ELR (cell line): ENCODE measurements around the gene SLC47A2.

ENCODE experiments used
- DNase-seq: peaks from one replicate; pipeline ENCODE4 v3.0.0-alpha.2; 2015; ENCODE audit warnings: low read depth

Gene SLC47A2

DNA sequence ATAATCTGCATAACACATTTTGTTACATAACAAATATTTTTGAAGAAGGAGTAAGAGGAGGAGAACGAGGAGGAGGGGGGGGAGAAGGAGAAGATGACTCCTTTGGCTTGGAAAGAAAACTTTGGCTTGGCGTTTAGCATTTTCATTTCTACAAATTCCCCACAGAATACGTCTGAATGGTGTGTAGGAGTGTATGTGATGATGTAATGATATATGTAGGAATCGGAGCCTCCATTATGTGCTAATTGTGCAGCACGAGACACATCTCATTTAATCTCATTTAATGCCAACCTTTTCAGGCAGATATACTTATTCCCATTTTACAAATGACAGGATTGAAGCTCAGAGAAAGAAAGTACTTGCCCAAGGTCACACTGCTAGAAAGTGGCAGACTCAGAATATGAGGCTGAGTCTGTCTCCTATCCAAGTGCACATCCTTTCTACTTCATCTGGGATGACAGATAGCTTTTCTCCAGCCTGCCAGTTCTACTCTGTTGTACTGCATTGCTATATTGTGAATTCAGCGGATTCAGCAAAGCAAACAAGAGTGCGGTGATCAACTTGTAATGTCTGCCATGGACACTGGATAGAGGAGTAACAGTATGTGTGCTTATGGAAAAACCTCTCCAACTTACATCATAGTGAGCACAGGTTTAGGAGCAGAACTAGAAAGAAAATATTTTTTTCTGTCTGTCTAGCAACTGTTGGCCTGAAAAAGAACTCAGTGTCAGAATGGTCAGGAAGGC is 10.4 kb upstream of the SLC47A2 start:
- no peak for DNase-seq

DNA sequence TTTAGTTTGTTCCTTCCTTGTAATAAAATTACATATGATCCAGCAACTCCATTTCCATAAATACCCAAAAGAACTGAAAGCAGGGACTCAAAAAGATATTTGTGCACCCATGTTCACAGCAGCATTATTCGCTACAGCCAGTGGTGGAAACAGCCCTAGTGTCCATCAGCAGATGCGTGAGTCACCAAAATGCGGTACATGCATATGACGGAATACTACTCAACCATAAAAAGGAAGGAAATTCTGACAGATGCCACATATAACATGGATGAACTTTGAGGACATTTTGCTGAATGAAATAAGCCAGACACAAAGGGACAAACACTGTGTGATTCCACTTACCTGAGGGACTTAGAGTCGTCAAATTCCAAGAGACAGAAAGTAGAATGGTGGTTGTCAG is 9.1 kb upstream of the SLC47A2 start:
- no peak for DNase-seq

DNA sequence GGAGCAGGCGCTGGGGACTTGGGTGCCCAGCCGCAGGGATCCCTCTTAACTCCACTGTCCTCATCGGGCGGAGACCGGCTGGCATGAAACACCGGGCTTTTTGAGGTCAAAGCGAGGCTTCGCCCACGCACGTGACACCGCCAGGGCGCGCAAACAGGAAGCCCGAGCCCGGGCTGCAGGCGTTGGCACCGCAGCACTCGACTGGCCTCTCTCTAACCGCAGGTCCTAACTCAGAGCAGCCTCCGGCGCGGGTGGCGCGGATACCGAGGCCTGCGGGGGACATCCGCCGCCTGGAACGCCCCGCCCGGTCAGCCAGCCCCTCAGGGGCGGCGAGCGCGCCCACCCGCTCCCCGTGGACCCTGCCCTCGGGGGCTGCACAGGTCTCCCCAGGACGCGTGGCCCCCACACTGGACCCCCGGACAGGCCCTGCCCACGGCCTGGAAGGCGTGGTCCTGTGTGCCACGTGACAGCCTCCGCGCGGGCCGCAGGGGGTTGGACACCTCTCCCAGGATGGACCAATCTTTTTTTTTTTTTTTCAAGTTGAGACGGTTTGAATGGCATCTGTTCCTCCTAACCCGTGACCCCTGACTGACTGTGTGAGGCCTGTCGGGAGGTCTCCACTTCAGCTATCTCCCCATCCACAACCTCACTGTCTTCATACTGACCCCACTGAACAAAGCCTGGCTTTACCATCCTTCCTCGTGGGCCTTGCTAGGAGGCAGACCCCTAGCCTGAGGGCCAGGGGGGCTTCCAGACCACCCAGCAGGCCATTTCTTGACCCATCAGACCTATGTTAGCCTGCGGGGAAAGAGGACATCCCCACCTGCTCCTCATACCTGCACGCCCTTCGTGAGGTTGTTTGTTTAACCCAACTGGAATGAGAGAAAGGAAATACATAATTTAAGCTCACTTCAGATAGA is 8.4 kb upstream of the SLC47A2 start:
- no peak for DNase-seq

DNA sequence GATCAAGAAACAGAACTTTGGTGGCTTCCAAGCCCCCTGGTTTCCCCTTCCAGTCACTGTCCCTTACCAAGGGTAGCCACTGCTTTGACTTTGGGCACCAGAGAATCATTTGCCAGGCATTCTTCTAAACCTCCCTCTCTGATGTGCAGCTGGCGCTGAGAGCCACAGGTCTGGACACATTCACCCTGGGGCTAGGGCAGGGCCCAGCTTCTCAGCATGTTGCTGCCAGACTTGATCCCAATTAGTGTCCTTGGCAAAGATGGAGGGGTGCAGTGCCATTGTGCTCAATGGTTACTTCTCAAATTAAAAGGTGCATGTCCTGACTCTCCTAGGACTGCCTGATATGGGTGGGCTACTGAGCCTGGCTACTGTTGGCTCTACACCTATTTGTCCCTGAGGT is 7.6 kb upstream of the SLC47A2 start:
- no peak for DNase-seq

DNA sequence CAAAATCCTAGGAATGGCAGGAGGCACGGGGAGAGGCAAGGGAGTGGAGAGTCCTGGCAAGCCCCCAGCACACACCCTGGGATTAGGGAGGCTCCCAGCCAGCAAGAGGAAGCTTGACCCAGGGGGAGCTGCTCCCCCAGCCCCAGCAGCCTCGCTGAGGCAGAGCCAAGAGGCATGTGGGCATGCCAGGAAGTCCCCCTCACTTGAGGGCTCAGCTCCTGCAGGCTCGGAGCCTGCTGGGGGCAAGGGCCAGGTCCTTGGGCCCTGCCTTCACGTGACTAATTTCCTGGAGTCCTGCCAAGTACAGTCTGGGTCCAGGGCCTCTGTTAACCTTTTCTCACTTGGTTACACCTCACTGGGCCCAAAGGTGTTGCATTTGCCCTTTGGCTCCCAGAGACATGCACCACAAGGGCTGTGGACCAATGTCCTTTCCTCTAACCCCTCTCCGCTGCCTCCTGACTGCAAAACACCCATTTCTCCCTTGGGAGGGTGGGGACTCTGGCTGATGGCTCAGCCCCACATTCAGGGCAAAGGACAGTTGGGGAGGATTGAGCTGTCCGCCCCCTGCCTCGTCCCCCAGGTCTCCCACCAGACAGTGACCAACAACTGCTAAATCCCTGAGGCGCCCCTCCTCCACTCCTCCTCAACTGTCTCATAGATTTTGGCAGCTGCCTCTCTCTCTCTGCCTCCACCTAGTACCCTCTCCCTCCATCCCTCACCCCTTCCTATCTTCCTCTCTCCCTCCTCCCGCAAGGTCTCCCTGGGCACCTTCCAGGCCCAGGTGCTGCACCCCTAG is 4.4 kb upstream of the SLC47A2 start:
- no peak for DNase-seq

DNA sequence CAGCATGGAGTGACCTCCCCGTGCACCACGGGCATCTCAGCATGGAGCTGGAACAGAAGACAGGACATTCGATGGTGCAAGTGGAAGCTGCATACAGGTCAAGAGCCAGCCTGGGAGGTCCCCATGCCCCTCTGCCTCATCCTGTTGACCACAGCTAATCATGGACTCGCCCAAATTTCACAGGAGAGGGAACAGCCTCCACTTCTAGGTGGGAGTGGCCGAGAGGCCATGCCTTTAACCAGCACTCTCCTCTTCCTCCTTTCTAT is 3.8 kb upstream of the SLC47A2 start:
- no peak for DNase-seq

DNA sequence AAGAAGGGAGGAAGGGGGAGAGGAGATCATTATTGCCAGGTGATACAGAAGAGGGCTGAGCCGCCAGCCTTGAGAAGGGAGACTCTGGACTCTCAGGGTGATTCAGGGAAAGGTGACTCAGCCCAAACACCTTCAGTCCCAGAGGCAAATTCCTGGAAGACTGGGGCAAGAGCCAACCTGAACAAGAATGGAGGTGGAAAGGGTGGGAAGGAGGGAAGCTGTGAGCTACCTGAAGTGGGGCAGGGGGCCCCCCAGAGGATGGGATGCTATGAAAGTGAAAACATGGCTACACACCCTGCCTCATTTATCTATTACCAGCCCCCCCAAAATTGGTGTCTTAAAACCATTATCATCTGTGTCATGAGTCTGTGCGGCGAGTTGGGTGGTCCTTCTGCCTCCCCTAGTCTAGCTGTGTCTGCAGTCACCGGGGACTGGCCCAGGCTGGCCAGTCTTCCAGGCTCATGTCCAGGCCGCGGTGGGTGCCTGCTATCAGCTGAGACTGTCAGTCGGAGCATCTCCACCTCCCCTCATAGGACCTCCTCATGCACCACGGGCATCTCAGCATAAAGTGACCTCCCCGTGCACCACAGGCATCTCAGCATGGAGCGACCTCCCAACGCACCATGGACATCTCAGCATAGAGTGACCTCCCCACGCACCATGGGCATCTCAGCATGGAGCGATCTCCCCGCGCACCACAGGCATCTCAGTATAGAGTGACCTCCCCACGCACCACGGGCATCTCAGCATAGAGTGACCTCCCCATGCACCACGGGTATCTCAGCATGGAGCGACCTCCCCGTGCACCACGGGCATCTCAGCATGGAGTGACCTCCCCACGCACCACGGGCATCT is 3.2 kb upstream of the SLC47A2 start:
- DNase-seq: peak; percentile 13

DNA sequence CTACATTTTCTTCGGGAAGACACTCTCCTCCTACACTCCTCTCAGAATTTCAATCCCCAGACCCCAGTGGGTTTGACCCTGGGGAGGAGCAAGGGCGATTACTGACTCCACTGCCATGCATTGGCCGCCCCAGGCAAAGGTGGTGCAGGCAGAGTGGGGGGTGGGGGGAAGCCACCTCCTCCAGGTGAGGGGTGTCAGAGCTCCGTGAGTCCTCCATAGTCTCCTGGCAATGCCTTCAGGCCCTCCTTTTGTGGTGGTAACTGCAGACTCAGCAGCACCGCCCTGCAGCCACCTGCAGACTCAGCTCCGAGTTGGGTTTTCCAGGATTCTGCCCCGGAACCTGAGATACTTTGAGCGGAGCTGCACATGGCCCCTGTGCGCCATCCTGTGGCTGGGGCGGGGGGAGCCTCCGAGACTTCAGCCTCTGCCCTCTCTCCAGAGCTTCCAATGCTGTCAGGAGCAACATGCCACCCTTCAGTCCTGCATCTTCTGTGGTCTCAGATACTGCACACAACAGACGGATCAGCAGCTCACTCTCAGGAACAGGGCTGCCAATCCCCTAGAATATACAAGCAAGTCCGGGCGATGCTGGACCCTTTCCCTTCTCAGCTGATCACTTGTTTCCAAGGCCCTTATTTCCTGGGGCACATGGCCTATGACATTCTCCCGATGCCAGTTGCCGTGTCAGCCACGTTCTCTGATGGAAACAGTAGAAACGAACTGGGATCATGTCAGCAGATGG is 2.4 kb upstream of the SLC47A2 start:
- peak; percentile 8 for DNase-seq

DNA sequence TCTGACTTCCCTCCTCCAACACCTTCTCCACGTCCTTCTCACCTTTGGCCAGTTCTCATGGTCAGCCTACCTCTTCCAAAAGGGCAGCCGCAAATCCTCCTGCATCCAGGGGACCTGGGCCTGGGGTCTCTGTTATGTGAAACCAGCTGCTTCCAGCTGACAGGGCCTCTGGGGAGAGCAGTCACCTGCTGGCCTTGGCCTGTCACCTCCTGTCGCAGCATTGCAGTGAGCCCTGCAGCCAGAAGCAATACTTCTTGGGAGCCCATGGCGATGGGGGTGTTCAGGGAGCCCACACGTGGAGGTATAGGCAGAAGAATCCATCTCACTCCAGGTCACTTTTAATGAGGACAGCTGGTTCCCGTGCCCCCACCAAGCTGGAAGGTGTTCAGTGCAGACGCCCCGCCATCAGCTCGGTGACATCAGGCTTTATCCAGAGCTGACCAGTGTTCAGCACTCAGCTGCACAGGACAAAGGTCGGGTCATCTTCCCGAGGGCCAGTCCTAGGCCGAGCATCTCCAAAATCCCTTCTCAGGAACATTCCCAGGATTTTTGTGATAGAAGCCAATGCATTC is 1.7 kb upstream of the SLC47A2 start:
- DNase-seq: no peak

DNA sequence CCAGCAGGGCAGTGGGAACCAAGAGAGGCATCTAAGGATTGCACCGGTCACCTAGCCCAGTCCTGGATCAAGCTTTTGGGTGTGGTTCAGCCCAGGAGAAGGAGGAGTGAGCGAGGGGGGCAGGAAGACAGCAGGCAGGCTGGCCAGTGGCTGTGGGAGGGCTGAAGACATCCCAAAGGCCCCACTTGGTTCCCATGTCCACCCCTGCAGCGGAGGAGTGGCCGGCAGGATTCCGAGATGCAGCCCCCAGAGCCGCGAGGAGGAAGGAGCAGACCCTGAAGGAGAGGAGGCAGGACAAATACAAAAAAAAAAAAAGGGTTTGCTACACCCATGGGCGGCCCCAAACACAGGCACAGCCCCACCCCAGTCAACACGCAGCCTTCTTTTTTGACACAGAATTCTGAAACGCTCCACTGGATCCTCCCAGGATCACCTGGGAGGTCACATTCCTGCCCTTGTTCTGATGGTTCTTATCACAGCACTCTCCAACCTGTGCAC is 1.1 kb upstream of the SLC47A2 start:
- no peak for DNase-seq

DNA sequence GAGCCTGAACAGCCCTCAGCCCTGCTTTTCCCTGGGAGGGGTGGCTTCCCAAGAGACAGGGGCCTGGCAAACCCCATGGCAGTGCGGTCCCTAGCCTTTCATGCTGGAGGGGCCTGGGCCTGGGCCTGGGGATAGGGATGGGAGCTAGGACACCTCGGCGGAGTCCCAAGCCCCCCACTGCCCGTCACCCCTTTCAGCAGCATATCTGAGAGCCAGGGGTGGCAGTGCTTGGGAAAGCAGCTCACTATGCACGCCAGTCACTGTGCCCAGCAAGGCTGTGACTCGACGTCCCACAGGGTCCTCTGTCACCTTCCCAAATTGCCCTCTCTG is 612 bp upstream of the SLC47A2 start:
- no peak for DNase-seq

DNA sequence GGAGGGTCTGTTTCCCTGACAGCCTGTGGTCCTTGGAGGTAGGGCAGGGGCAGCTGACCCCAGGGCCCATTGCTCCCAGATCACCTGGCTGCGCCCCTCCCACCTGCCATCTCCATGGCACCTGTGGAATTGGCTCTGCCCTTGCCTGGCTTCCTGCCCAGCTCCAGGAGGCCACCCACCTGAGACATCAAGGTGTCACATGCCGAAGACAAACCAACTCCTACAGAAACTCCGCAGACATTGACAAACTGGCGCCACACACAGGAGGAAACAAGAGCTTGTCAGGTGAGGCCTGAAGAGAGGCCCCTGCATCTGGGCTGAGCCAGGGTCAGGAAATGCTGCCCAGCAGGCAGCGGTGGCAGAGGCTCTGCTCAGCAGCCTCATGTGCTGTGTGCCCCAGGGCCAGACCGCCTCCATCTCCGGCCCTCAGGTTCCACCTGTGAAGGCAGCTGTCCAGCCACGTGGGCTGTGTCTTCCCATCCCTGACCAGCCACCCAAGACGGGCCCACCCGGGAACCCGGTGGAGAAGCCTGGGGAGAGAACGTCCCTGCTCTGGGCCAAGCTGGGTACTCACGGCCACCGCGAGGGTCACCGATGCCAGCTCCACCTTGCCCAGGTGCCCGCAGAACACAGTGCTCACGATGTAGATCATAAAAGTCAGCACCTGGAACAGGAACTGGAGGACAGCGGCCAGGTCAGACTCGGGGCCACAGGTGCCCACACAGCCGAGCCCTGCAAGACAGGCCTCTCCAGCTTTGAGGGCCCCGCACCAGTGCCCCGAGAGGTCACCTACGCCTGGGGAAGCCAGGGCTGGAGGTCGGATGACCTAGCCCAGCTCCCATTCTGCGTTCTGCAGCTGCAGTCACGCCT is 1.6 kb downstream of the SLC47A2 start:
- DNase-seq: no peak

DNA sequence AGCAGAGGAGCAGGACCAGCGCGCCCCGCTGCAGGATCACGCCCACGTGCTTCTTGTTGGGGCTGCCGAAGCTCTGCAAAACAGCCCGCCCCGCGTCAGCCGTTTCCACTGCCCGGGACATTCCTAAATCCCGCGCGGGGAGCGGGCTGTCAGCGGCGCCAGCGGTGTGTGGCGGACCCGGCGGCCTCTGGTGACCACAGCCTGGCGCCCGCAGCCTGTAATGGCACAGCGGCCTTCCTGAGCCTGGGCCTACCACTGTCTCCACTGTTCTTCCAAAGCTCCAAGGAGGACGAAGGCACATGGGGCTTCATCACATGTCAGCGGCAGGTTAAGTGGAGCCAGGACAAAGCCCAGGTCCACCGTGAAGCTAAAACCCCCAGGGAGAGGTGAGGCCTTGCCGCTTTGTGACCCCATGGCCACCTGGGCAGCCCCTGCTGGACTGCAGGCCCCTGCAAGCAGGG is 2.5 kb downstream of the SLC47A2 start:
- no peak for DNase-seq

DNA sequence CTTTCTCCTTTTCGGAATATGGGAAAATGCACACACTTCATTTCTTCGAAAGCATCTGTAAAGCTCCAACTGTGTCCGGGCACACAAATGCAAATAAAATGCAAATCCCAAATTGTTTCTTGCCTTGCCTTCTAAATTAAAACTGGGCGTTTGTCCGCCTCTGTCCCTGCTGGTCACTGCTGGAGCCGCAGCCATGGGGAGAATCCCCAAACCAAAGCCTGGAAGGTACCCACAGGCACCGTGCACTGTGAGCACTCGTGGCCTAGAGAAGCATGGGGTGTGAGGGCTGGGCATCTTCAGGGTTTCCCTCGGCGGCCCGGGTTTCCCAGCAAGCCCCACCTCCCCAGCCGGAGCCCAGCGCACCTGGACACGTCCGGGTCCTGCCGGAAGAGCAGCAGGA is 2.9 kb downstream of the SLC47A2 start:
- DNase-seq: peak; percentile 14

DNA sequence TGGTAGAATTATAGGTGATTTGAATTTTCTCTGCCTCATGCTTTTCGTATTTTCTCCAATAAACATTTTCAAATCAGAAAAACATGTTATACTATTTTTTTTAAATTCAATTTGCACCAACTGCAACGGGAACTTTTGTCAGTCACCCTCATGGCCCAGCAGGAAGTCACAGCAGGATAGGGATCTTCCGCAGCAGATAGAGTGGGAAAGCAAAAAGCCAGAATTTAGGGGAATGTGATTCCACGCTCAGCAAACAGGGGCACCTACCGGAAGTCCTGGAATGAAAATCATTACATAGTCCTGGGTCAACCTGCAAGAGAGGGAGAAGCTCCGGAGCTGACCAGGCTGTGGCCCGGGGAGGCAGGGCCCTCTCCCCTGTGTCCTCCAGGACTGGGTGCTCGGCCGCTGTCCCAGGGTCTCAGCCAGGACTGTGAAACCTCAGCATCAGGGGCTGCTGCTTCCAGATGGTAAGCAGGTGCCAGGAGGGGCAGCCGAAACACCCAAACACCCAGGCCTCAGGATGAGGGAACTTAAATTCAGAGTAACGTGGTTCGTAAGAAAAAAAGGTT is 3.9 kb downstream of the SLC47A2 start:
- no peak for DNase-seq

DNA sequence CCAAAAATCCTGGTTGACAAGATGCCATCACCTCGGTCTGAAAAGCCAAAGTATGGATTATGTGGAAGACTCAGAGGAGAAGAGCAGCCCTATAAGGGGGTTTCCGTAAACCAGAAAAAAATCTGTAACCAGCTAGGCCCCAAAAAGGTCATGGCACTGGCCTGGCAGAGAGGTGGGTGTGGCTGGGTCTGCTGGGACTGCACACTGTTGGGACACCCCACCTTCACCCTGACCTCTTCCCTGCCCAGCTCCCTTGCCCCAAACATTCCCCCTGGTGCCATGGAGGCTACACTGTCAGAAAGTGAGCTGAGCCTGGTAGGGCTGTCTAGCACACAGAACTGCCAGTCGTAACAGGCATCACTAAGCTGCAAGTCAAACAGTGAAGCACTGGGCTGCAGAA is 6.5 kb downstream of the SLC47A2 start:
- no peak for DNase-seq

DNA sequence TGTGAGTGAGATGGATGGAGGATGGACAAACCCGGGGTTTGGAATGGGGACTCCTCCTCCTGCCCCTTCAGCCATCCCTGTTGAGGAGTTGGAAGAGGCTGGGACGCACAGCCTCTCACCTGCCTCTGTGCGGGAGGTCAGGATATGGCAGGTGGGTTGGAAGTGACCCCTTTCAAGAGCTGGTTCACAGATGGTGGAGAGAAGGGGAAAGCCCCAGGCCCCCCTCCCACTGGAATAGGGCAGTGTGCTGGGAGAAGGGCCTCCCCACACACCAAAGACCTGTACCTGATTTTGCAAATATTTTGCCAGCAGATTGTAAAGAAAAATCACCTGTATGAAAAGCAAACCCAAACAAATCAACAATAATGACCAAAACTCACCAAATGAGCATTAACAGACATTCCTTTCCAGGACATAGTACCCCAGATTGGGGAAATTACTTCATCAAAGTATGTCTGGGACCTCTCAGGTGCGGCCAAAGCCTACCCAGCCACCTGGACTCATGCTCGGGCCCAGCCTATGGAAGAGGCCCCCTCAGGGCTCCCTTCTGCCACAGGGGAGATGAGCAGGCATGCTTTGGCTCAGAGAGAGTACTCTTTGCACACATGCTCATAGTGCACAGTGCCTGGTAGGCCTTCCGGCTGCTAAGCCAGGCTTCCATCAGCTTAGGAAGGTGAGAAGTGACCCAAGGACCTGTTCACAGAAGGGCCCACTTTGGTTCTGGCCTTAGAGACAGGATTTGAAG is 7.8 kb downstream of the SLC47A2 start:
- no peak for DNase-seq

DNA sequence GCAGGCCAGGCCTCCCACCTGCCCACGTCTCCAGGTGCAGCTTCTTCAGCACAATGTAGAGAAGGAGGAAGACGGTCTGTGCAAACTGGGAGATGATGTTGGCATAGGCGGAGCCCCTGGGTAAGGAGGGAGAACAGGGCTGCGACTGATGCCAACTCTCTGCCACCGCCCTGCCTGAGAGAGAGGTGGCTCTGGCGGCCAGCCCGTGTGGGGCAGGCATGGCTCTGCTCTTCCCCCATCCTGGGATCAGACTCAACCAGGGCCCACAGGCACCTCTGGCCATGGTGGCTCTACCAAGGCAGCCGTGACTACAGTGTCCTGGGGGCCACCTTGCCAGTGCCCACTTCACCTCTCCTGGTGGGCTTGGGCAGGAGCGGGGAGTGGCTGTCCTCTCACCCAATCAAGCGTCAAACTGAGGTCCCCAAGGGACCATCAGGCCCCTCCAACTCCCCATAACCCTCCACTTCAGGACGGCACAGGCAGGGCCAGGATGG is 8.6 kb downstream of the SLC47A2 start:
- DNase-seq: no peak
